Natural killer cell treated with Interleukin-12 subunit alpha and Interleukin-12 subunit beta and Interleukin-15 and Interleukin-18, amount 100 ng/mL, for 72 hours (primary cell): ENCODE results near the gene GOLT1A. TPM values are rescaled to one million over a fixed set of nuclear protein-coding genes. Genes with fewer than 3 reads are reported as not detected.
"Not testable (repeated sequence)": the region's sequence is repeated elsewhere in the genome, so short reads cannot be mapped to it uniquely, and the experiment has no call there.

Source experiments
- ATAC-seq, 2 donors: fragments of 150-1000 bp; cut with Tn5 transposase in 1 of 2; sonication (Bioruptor Pico), chemical (Tn5 transposase) in 1 of 2; 2 replicates each; pipeline ENCODE4 v1.10.0; 2021
- DNase-seq: peaks from one replicate; pipeline ENCODE4 v3.0.0; 2022; ENCODE audit warnings: low spot score
- H3K27ac Mint-ChIP-seq, 2 donors: 1 replicate in 1 of 2; 2 replicates in 1 of 2; pipeline ENCODE4 v1.8.0; 2022; ENCODE audit warnings: mixed read lengths in 2 of 2, mild to moderate bottlenecking in 1 of 2, moderate library complexity in 1 of 2
- H3K27me3 Mint-ChIP-seq, 2 donors: 1 replicate in 1 of 2; 2 replicates in 1 of 2; pipeline ENCODE4 v1.8.0; 2022; ENCODE audit warnings: mixed read lengths in 2 of 2
- H3K36me3 Mint-ChIP-seq: one replicate; pipeline ENCODE4 v1.8.0; 2022; ENCODE audit warnings: mixed read lengths
- H3K4me1 Mint-ChIP-seq, 2 donors: 1 replicate in 1 of 2; 2 replicates in 1 of 2; pipeline ENCODE4 v1.8.0; 2022; ENCODE audit warnings: low read depth in 2 of 2, mixed read lengths in 2 of 2, mild to moderate bottlenecking in 1 of 2
- H3K4me3 Mint-ChIP-seq: one replicate; pipeline ENCODE4 v1.8.0; 2022; ENCODE audit warnings: mixed read lengths
- H3K9me3 Mint-ChIP-seq: 2 replicates; pipeline ENCODE4 v1.8.0; 2022; ENCODE audit warnings: mixed read lengths
- total RNA-seq, 2 donors: library from RNA; stranded (reverse); gene quantifications; one replicate each; pipeline ENCODE4 v1.2.3, GENCODE V29; 2022

Gene GOLT1A
- total RNA-seq, 2 donors from 2014 or later: not detected

DNA sequence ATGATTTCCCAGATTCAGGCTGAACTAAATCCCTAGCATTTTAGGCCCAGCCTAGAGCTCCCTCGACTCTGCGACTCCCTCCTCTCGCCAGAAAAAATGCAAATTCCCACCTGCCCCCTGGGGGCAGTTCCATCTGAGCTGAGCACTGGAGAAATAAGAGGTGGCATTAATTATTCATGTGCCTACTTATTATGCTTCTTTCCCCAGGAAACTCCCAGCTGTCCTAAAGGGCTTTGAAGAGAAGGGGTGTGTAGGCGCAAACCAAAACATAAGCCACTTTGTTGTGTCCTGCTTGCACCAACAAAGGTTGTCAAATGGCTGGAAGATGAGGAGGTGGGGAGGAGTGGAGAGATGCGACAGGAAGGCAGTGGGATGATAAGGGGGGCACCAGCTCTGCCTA is 41.4 kb upstream of the GOLT1A start:
- Mint-ChIP-seq H3K4me3 (no peak overlapping the region), H3K4me1 (no peaks in the 10 kb centered on the region), H3K27me3 (peaks cover 0 to 8% of the 10 kb centered on the region in 2 donors), H3K9me3 (no peaks in the 10 kb centered on the region), H3K36me3 (no peaks in the 10 kb centered on the region), H3K27ac (peak overlapping the region in 1 of 2 donors; percentile 26)
- DNase-seq: no peak
- ATAC-seq: no peak

DNA sequence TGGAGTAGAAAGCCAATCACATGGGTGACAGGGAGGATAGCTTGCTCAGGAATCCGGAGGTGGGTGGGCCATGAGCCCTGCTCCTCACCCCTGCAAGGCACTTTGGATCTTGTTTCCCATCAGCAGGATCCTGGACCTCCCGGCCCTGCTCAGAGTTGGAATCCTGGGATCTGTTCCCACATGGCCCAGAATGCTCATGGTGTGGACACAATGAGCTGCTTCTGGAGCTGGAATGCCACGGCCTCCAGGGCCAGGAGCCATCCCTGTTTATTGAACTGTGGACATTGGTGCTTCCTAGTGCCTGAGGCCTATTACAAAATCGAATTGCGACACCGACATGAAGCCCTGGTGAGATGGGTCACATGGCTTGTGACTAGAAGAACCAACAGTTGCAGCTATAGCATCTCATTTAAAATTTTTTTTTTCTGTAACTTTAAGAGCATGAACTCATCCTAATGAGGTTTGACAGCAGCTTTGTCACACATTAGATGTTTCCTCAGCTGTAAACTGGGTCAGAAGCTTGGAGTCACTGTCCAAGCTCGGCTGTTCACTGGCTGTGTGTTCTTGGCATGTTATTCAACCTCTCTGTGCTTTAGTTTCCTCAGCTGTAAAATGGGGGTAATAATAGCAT is 40.4 kb upstream of the GOLT1A start:
- Mint-ChIP-seq H3K36me3 (no peaks in the 10 kb centered on the region), H3K27ac (no peak overlapping the region), H3K4me1 (no peaks in the 10 kb centered on the region), H3K4me3 (no peak overlapping the region), H3K27me3 (peaks cover 0 to 8% of the 10 kb centered on the region in 2 donors), H3K9me3 (no peaks in the 10 kb centered on the region)
- DNase-seq: no peak
- ATAC-seq: no peak

DNA sequence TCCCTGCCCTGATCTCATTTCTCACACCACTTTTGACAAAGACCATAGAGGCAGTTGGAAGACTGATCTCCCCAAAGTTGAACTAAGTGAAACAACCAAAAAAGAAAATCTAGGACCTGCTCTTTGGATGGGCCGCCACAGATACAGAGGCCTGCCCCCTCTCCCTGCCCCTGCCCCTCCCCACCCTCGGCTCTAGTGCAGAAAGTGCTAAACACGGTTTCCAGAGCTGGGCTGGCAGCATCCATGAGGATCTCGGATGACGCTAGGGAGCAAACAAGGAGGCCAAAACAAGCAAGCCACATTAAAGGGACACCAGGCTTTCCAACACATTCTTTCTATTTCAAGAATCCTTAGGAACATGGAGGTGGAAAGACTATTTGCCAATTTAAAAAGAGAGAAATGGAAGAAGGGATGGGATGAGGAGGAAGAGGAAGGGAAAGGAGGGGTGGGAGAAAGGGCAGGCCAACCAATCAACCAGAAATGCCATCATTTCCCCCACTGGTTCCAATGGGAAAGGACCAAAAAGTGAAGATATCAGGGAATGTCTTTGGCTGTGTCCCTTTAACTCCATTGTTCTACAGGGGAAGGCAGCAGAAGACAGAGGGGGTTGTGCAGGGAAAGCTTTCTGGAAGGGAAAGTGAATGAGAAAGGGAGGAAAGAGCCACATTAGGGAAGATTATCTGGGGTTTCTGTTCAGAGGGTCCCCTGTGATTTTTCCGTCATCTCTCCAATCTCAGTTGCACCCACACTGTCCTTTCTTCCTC is 38.3 kb upstream of the GOLT1A start:
- ATAC-seq (no peak), DNase-seq (no peak)
- Mint-ChIP-seq H3K27me3 (peaks cover 0 to 8% of the 10 kb centered on the region in 2 donors), H3K4me3 (no peak overlapping the region), H3K27ac (no peak overlapping the region), H3K36me3 (no peaks in the 10 kb centered on the region), H3K9me3 (no peaks in the 10 kb centered on the region), H3K4me1 (no peaks in the 10 kb centered on the region)

DNA sequence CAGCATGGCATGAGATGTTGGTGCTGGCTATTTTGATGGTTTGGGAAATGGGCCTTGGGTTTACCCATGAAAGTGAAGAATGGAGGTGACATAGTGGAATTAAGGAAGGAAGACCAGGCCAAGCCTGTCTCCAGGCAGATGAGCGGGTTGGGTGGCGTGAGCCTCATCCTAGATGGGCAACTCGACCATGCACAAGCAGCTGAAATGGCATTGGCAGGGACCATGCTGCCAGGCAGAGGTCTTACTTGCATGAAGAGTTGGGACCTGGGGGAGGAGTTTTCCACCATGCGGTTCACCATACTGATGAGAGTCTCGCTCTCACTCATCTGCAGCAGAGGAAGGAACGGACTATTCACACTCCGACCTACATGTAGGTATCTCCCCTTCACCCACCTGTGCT is 37.5 kb upstream of the GOLT1A start:
- no peak for ATAC-seq
- H3K36me3 Mint-ChIP-seq: no peaks in the 10 kb centered on the region

DNA sequence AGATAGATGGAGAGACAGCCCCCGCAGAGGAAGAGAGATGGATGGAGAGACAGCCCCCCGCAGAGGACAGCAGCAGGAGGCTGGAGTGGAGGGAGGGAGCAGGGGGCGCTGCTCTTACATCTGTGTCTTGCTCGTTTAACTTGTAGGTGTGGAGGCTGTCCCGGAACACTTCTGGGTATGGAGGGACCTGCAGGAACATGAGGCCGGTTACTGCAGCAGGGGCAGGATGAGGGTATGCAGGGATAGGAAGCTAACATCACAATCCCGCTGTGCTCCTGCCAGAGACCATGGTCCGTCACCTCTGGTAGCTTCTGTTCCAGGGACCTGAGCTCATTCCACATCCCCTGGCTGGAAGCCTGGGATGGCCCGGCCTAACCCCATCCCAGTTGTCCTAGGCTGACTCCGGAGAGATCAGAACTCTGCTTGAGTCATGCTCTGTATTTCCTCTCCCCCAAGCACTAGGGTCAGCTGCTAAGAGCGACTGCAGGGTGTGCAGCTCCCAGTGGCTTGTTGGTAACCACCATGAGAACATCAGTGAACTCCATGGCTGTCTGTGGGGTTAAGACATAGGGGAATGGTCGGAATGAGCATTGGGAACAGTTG is 36.7 kb upstream of the GOLT1A start:
- H3K36me3 Mint-ChIP-seq: no peaks in the 10 kb centered on the region
- ATAC-seq: no peak
- H3K4me3 Mint-ChIP-seq: no peak overlapping the region
- H3K4me1 Mint-ChIP-seq: no peaks in the 10 kb centered on the region
- H3K27ac Mint-ChIP-seq: no peak overlapping the region
- H3K27me3 Mint-ChIP-seq: peaks cover 0 to 8% of the 10 kb centered on the region in 2 donors
- no peak for DNase-seq
- H3K9me3 Mint-ChIP-seq: no peaks in the 10 kb centered on the region

More for the DNA sequence above, 37.5 kb upstream of the GOLT1A start:
- Mint-ChIP-seq H3K4me3 (no peak overlapping the region), H3K4me1 (no peaks in the 10 kb centered on the region), H3K27ac (no peak overlapping the region), H3K27me3 (peaks cover 0 to 8% of the 10 kb centered on the region in 2 donors), H3K9me3 (no peaks in the 10 kb centered on the region)
- DNase-seq: no peak

DNA sequence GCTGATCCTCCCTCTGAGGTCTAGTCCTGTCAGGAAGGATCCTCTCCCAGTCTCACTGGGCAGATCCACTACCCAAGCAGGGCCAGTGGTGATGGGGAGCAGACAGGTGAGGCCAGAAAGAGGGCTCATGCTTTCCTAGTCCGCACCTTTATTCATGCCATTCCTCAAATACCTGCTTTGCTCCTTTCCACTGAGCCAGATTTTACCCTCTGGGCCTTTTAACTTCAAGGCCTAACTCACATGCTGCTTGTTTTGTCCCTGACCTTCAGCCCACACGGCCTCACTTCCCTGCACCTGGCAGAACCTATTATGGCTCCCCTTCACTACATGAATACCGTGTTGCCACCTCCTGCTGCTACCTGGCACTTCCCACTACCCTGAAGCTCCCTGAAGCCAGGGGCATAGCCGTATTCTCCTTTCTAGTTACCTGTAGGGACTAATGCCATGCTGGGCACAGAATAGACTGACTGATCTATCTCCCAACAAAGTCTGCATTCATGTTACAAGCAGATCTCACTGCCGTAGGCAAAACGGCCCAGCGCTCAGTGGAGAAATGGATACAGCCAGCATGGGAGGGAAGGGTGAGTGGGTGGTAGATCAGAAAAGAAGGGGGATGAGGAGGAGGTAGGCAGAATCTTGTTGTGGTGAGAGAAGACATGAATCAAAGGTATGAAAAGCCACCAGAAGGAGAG is 36.1 kb upstream of the GOLT1A start:
- DNase-seq (no peak), ATAC-seq (no peak)
- H3K4me1 Mint-ChIP-seq: no peaks in the 10 kb centered on the region
- H3K36me3 Mint-ChIP-seq: no peaks in the 10 kb centered on the region
- no peak overlapping the region for H3K4me3 Mint-ChIP-seq
- H3K27ac Mint-ChIP-seq: no peak overlapping the region
- peaks cover 0 to 8% of the 10 kb centered on the region in 2 donors for H3K27me3 Mint-ChIP-seq
- H3K9me3 Mint-ChIP-seq: no peaks in the 10 kb centered on the region

DNA sequence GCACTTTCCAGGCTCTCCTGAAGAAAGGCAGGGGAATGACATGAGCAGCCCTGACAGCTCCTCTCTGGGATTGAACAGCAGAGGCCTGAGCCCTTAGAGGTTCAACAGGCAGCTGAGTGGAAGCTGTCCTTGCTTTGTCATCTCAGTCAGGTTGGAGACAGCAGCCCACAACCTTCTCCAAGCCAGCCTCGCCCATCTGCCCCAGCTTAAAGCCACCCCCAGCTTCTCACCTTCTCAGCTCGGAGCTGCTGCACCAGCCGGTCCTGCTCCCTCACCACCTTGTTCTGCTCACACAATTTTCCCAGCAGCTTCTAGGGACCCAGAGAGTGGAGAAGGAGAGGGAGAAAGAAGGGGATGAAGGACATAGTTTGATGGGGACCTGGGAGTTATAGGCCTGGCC is 35.2 kb upstream of the GOLT1A start:
- no peaks in the 10 kb centered on the region for H3K36me3 Mint-ChIP-seq
- DNase-seq: no peak
- no peak overlapping the region for H3K4me3 Mint-ChIP-seq
- no peaks in the 10 kb centered on the region for H3K9me3 Mint-ChIP-seq
- H3K4me1 Mint-ChIP-seq: no peaks in the 10 kb centered on the region
- peaks cover 0 to 8% of the 10 kb centered on the region in 2 donors for H3K27me3 Mint-ChIP-seq
- H3K27ac Mint-ChIP-seq: no peak overlapping the region
- no peak for ATAC-seq

DNA sequence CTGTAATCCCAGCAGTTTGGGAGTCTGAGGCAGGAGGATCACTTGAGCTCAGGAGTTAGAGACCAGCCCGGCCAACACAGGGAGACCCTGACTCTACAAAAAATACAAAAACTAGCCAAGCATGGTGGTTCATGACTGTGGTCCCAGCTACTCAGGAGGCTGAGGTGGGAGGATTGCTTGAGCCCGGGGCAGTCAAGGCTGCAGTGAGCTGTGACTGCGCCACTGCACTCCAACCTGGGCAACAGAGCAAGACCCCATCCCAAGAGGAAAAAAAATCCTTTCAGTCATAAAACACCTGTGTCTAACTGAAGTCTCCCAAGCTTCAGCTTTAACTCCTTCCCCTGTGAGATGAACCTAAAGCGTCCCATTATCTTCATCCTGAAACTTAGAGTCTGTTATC is 33.1 kb upstream of the GOLT1A start:
- Mint-ChIP-seq H3K36me3 (no peaks in the 10 kb centered on the region), H3K27me3 (peaks cover 0 to 8% of the 10 kb centered on the region in 2 donors), H3K27ac (no peak overlapping the region), H3K9me3 (no peaks in the 10 kb centered on the region), H3K4me1 (no peaks in the 10 kb centered on the region), H3K4me3 (no peak overlapping the region)
- ATAC-seq (no peak), DNase-seq (no peak)

DNA sequence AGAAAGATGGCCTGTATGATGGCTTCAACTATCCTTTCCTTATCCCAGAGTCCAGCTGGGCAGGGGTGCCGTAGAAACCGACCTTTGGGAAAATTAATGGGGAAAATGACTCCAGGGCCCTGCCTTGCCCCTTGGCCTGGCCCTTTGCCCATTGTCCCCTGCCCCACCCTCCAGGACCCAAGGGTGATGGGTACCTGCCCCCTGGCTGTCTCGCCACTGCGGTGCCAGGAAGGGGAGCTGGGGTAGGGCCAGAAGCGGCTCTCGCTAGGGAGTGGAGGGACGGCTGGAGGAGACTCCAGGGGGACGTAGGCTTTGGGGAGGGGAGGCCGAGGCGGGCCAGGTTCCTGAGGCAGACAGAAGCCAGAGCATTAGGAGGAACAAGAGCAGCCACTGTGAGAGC is 29.1 kb upstream of the GOLT1A start:
- Mint-ChIP-seq H3K9me3 (no peaks in the 10 kb centered on the region), H3K4me3 (no peak overlapping the region), H3K27me3 (peaks cover 0 to 5% of the 10 kb centered on the region in 2 donors), H3K36me3 (no peaks in the 10 kb centered on the region), H3K27ac (no peak overlapping the region), H3K4me1 (no peaks in the 10 kb centered on the region)
- DNase-seq (no peak), ATAC-seq (peak in 1 of 2 donors; percentile 20)

DNA sequence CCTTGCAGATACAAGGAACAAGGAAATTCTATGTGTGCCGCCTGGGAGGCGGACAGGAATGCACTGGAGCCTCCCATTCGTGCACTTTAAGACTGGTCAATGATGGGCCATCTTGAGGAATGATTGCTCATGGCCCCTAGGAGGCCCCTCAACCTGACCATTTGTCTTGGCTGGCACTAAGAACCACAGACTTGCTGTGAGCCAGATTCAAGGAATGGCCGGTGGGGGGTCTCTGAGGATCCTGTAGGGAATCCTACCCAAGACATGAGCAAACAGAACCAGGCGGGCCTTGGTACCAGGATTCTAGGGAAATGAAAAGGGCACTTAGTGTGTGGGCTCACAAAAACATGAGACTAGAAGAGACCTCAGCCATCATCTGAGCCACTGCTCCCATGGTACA is 28.1 kb upstream of the GOLT1A start:
- no peak overlapping the region for H3K27ac Mint-ChIP-seq
- no peaks in the 10 kb centered on the region for H3K36me3 Mint-ChIP-seq
- no peak overlapping the region for H3K4me3 Mint-ChIP-seq
- H3K27me3 Mint-ChIP-seq: peaks cover 0 to 5% of the 10 kb centered on the region in 2 donors
- H3K9me3 Mint-ChIP-seq: no peaks in the 10 kb centered on the region
- no peaks in the 10 kb centered on the region for H3K4me1 Mint-ChIP-seq
- DNase-seq (no peak), ATAC-seq (no peak)

DNA sequence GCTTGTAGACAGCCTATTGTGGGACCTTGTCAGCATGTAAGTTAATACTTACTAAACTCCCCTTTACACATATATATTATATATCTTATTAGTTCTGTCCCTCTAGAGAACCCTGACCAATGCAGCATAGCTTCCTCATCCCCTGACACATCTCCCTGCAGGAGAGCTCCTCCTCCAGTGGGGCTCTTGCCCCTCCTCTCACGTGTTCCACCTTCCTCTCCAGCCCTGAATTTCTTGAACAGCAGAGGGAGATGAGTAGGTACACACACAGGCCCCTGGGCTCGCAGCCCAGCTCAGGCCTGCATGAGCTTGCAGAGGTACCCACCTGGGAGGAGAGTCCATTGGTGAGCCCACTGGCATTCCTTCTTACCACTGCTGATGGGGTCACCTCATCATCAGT is 27.3 kb upstream of the GOLT1A start:
- H3K27ac Mint-ChIP-seq: no peak overlapping the region
- no peaks in the 10 kb centered on the region for H3K4me1 Mint-ChIP-seq
- H3K4me3 Mint-ChIP-seq: no peak overlapping the region
- H3K27me3 Mint-ChIP-seq: peaks cover 3 to 8% of the 10 kb centered on the region in 2 donors
- DNase-seq (no peak), ATAC-seq (no peak)
- H3K9me3 Mint-ChIP-seq: no peaks in the 10 kb centered on the region
- H3K36me3 Mint-ChIP-seq: no peaks in the 10 kb centered on the region

DNA sequence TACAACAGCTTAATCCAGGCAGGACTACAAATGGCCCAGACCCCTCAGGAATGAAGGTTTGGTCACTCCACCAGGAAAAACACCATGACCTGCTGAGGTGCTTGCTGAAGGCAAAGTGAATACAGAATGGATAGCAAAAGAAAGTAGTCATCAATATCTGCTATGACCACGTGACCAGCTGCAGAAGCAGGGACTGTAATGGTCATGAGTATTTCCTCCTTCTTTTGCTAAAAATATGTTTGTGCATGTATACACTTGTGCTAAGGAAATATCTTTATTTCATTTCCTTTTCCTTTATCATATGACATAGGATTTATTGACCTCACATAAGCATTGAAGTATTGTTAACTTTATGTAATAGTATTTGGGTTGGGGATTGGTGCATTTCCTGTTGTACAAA is 26.4 kb upstream of the GOLT1A start:
- DNase-seq: no peak
- Mint-ChIP-seq H3K9me3 (no peaks in the 10 kb centered on the region), H3K36me3 (no peaks in the 10 kb centered on the region), H3K27ac (no peak overlapping the region), H3K4me3 (no peak overlapping the region), H3K4me1 (no peaks in the 10 kb centered on the region), H3K27me3 (peaks cover 6 to 11% of the 10 kb centered on the region in 2 donors)
- ATAC-seq: no peak

DNA sequence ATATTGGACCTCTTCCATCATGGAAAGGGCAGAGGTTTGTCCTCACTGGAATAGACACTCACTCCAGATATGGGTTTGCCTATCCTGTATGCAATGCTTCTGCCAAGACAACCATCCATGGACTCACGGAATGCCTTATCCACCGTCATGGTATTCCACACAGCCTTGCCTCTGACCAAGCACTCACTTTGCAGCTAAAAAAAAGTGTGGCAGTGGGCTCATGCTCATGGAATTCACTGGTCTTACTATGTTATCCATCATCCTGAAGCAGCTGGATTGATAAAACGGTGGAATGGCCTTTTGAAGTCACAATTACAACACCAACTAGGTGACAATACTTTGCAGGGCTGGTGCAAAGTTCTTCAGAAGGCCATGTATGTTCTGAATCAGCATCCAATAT is 25.6 kb upstream of the GOLT1A start:
- H3K4me1 Mint-ChIP-seq, H3K9me3 Mint-ChIP-seq, H3K36me3 Mint-ChIP-seq, ATAC-seq, DNase-seq, H3K27ac Mint-ChIP-seq, H3K4me3 Mint-ChIP-seq: not testable (repeated sequence)
- peaks cover 6 to 11% of the 10 kb centered on the region in 2 donors for H3K27me3 Mint-ChIP-seq

DNA sequence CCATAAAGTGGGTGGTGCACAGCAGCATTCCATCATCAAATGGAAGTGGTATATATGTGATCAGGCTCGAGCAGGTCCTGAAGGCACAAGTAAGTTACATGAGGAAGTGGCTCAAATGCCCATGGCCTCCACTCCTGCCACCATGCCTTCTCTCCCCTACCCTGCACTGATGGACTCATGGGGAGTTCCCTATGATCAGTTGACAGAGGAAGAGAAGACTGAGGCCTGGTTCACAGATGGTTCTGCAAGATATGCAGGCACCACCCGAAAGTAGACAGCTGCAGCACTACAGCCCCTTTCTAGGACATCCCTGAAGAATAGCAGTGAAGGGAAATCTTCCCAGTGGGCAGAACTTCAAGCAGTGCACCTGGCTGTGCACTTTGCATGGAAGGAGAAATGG is 24.7 kb upstream of the GOLT1A start:
- not testable (repeated sequence) for H3K36me3 Mint-ChIP-seq, ATAC-seq, DNase-seq, H3K27ac Mint-ChIP-seq, H3K4me1 Mint-ChIP-seq, H3K4me3 Mint-ChIP-seq, H3K9me3 Mint-ChIP-seq
- H3K27me3 Mint-ChIP-seq: peaks cover 6 to 11% of the 10 kb centered on the region in 2 donors
